HCT116 (cell line): ENCODE data around the gene ING3.

ENCODE experiments used
- CEBPB ChIP-seq: IDR thresholded peaks from 2 replicates; pipeline ENCODE4 v1.6.1; 2012; ENCODE audit warnings: low read depth
- CTCF ChIP-seq, 3 experiments: fragments of 200-600 bp in 1 of 3; sonication (generic) in 1 of 3; IDR thresholded peaks in 2 of 3; conservative IDR thresholded peaks in 1 of 3; 2 replicates each; pipeline ENCODE4 v1.5.1; 2012 to 2017; ENCODE audit warnings: low read depth in 2 of 3, low read length in 2 of 3, antibody characterized with exemption in 1 of 3, borderline replicate concordance in 1 of 3, control low read depth in 1 of 3, mild to moderate bottlenecking in 1 of 3, mixed read lengths in 1 of 3, mixed run types in 1 of 3, moderate library complexity in 1 of 3; ENCODE audit not compliant: insufficient read depth in 1 of 3
- EZH2phosphoT487 ChIP-seq: fragments of 200-600 bp; IDR thresholded peaks from 2 replicates; pipeline ENCODE4 v1.6.1; 2018; ENCODE audit warnings: antibody characterized with exemption, borderline replicate concordance
- POLR2A ChIP-seq: IDR thresholded peaks from 2 replicates; pipeline ENCODE4 v1.7.0; 2011; ENCODE audit warnings: borderline replicate concordance; ENCODE audit not compliant: insufficient read depth, insufficient read length; ENCODE audit errors: extremely low read depth
- POLR2AphosphoS5 ChIP-seq: IDR thresholded peaks from 2 replicates; pipeline ENCODE4 v1.6.1; 2011; ENCODE audit warnings: mild to moderate bottlenecking, low read depth, low read length, moderate library complexity
- ZFX ChIP-seq: fragments of 450-650 bp; IDR thresholded peaks from 2 replicates; pipeline ENCODE4 v1.6.1; 2017
- ZNF274 ChIP-seq: fragments of 200-500 bp; sonication (Bioruptor generic); IDR thresholded peaks from 2 replicates; pipeline ENCODE4 v1.6.1; 2014; ENCODE audit warnings: mild to moderate bottlenecking, low read depth, low read length, inconsistent platforms

GRCh38 chr7:120981888-120982615, 31.5 kb downstream of the ING3 start:
- no peak for TF ChIP-seq POLR2A
- no peak for TF ChIP-seq CEBPB
- no peak for TF ChIP-seq POLR2AphosphoS5
- TF ChIP-seq EZH2phosphoT487, result no peak
- no peak for TF ChIP-seq CTCF (IDR thresholded peaks at IDR 0.05 in 2 of 3, conservative IDR thresholded peaks at IDR 0.05 in 1 of 3; ENCODE audit: borderline replicate concordance in 1 of 3, insufficient read depth in 1 of 3, low read depth in 2 of 3, low read length in 2 of 3)
- no peak for TF ChIP-seq ZFX
- no peak for TF ChIP-seq ZNF274
